Subcutaneous adipose tissue (tissue), 4 donors: ENCODE data around the gene SLC44A3. TPM values are rescaled to one million over a fixed set of nuclear protein-coding genes. Genes with fewer than 3 reads are reported as not detected.

Experiments
- CTCF ChIP-seq: fragments of 450-650 bp; IDR thresholded peaks from one replicate; pipeline ENCODE4 v1.5.1; 2016; ENCODE audit warnings: low read depth, mild to moderate bottlenecking, control low read depth, antibody characterized with exemption, moderate library complexity
- total RNA-seq, 4 donors: library from RNA; depleted of rRNA; stranded (reverse); fragments of >200 nt; gene quantifications; one replicate each; pipeline ENCODE4 v1.1.0, GENCODE V29; 2016

SLC44A3 gene
- total RNA-seq, 4 donors from 2014 or later = 0.98 to 2.3 (median 1.5) TPM

DNA sequence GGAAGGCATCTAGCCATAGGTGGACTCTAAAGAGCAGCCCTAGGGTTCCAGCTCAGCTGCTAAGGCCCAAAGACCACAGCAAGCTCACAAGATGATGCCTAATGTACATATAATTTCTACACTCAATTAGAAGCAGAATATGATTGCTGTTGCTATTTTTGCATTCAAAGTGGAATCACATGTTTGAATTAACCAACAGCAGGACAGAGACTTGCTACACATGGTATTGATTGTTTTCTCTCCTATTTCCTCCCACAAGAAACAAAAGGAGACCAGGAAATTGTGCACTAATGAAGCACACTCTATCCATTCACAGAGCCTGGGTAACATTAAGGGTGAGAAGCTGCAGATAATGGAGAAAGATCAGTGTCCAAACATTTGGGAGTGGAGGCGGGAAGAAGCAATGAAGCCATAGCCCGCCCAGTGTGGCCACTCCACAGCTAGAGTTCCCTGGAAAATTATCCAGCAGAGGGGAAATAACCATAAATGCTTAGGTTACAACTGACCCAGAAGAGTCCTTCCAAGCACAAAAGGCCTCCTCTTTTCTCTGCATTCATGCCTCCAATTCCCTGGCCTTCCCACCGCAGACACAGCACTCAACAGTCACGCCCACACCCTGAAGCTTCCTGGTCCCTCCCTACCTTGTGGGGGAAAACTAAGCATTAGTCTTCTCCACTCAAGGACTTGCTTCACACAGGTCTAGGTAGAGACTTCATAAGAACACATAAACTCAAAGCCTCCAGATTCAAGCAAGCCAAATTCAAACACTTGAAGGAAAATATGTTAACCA is 99.3 kb downstream of the SLC44A3 start:
- no peak for TF ChIP-seq CTCF

DNA sequence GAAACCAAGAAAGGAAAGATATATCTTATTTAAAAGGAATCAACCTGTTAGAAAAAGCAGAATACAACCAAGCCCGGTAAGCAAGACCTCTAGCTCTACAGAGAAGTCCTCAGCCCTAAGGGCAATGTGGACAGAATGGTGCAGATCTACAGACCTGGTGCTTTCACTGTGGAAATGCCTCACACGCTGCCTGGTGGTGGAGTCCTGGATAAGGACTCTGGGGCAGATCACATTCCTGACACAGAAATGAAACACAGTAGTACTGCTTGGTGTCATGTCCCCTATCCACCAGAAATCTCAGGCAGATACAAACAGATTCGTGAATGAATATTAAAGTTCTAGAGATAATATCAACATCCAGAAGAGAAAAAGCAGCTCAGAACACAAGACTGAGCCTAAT is 99.9 kb downstream of the SLC44A3 start:
- no peak for TF ChIP-seq CTCF

GRCh38 chr1:94921977-94922376 is 101.8 kb downstream of the SLC44A3 start:
- TF ChIP-seq CTCF = no peak

- TF ChIP-seq CTCF = no peak
These were observed 102.7 kb downstream of the SLC44A3 start for GRCh38 chr1:94922761-94923331.

- TF ChIP-seq CTCF = no peak
These were observed 104.8 kb downstream of the SLC44A3 start for GRCh38 chr1:94925004-94925403.

DNA sequence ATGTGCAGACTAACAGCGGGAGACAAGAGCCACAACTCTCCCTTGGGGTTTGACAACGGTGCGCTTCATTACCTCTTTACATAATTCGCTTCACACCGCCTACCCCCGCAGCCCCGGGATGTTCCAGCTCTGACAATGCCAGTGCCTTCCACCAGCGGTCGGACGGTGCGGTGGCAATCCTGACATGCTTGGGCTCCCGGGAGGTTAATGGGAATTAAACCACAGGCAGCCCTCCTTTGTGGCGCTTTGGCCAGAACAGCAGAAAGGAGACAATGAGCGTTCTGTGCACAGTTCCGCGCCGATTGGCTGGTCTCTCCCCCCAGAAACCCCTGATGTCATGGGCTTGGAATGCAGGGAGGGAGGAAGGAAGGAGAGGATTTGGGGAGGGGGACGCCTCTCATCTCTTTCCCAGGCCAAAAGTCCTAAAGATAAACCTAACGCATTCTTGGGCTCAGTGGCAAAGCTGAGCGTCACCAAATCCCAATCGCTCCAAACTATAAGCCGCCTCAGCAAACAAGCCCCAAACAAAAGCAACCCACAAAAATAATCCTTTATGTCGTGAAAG is 105.5 kb downstream of the SLC44A3 start:
- TF ChIP-seq CTCF = no peak

DNA sequence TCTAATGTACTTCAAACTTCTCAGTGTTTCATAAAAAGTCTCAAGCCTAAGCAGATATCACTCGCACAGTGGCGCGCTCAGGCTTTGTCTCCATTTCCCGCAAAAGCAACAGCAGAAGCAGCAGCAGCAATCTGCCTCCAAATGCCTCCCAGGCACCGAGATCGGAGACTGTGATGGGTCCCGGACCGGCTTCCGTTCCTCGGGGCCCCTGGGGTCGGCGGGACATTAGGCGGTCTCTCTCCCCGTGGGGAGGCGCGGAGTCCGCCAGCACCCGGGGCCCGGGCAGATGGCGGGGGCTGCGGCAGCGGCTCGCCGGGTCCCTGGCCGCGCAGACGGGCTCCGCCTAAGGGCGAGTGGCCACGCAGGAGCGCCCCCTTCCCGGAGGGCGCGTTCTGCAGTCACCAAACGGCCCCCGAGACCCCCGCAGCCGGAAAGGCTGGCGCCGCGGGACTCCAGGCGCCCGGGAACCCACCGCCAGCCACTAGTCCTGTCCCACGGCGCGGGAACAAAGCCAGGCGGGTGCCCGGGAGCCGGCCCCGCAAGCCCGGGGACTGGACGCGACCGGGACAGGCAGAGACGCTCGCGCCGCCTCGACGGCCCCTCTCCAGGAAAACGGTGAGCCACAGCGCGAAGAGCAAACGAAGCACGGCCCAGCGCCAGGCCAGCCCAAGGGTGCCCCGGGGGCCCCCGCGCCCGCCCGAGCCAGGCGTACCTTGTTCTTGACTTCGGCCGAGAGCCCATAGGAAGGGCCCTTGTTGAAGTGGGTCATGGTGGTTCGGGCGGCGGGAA is 106.2 kb downstream of the SLC44A3 start:
- TF ChIP-seq CTCF = no peak
